GM23338 (cell line): ENCODE results near the gene RAD51B. TPM values are rescaled to one million over a fixed set of nuclear protein-coding genes. Genes with fewer than 3 reads are reported as not detected.

Experiments used
- ATAC-seq: fragments of 200-7000 bp; cut with Tn5 transposase; 3 replicates; pipeline ENCODE4 v1.9.1; 2020
- DNase-seq: peaks from one replicate; pipeline ENCODE4 v3.0.0-alpha.2; 2015; ENCODE audit warnings: low spot score
- H2AFZ ChIP-seq: fragments of 200-600 bp; sonication (generic); 2 replicates; pipeline ENCODE4 v1.8.0; 2016; ENCODE audit warnings: antibody characterized with exemption, mild to moderate bottlenecking, moderate library complexity
- H3F3A ChIP-seq: fragments of 200-600 bp; sonication (generic); replicated peaks from 2 replicates; pipeline ENCODE4 v1.8.0; 2017; ENCODE audit warnings: antibody characterized with exemption, mixed run types, low read depth
- H3K27ac ChIP-seq: fragments of 200-600 bp; sonication (generic); 2 replicates; pipeline ENCODE4 v1.6.1; 2016; ENCODE audit warnings: low read depth
- H3K27me3 ChIP-seq: fragments of 200-600 bp; sonication (generic); 2 replicates; pipeline ENCODE4 v1.8.0; 2016; ENCODE audit warnings: mild to moderate bottlenecking, mixed run types, moderate library complexity; ENCODE audit not compliant: insufficient read depth
- H3K36me3 ChIP-seq: fragments of 200-600 bp; sonication (generic); 2 replicates; pipeline ENCODE4 v1.8.0; 2016; ENCODE audit warnings: mild to moderate bottlenecking; ENCODE audit not compliant: insufficient read depth
- H3K4me1 ChIP-seq: fragments of 200-600 bp; sonication (generic); 2 replicates; pipeline ENCODE4 v1.8.0; 2016; ENCODE audit warnings: mild to moderate bottlenecking, moderate library complexity; ENCODE audit not compliant: insufficient read depth
- H3K4me2 ChIP-seq: fragments of 200-600 bp; sonication (generic); 2 replicates; pipeline ENCODE4 v1.7.1; 2017; ENCODE audit warnings: mixed run types
- H3K4me3 ChIP-seq: fragments of 200-600 bp; sonication (generic); 2 replicates; pipeline ENCODE4 v1.6.1; 2016; ENCODE audit warnings: mixed run types
- H3K79me2 ChIP-seq: fragments of 200-600 bp; sonication (generic); replicated peaks from 2 replicates; pipeline ENCODE4 v1.8.0; 2017; ENCODE audit warnings: mild to moderate bottlenecking; ENCODE audit not compliant: insufficient read depth
- H3K9me2 ChIP-seq: fragments of 200-600 bp; sonication (generic); 2 replicates; pipeline ENCODE4 v1.8.0; 2017; ENCODE audit not compliant: insufficient read depth
- H4K20me1 ChIP-seq: fragments of 200-600 bp; sonication (generic); replicated peaks from 2 replicates; pipeline ENCODE4 v1.8.0; 2017; ENCODE audit warnings: mild to moderate bottlenecking; ENCODE audit not compliant: insufficient read depth
- H3K27ac Mint-ChIP-seq: 2 replicates; pipeline ENCODE4 v1.8.0; 2020; ENCODE audit warnings: inconsistent platforms, mild to moderate bottlenecking, moderate library complexity, mixed read lengths
- H3K27me3 Mint-ChIP-seq: 3 replicates; pipeline ENCODE4 v1.8.0; 2022; ENCODE audit warnings: low read depth, mild to moderate bottlenecking, moderate library complexity, mixed read lengths, inconsistent platforms; ENCODE audit not compliant: insufficient read depth, poor library complexity
- H3K36me3 Mint-ChIP-seq: 3 replicates; pipeline ENCODE4 v1.8.0; 2021; ENCODE audit warnings: low read depth, mild to moderate bottlenecking, inconsistent platforms, moderate library complexity, mixed read lengths
- H3K4me1 Mint-ChIP-seq: 3 replicates; pipeline ENCODE4 v1.8.0; 2020; ENCODE audit warnings: mild to moderate bottlenecking, inconsistent platforms, mixed read lengths
- H3K4me3 Mint-ChIP-seq: 3 replicates; pipeline ENCODE4 v1.8.0; 2021; ENCODE audit warnings: moderate library complexity, mild to moderate bottlenecking, inconsistent platforms, mixed read lengths
- H3K9me3 Mint-ChIP-seq: 3 replicates; pipeline ENCODE4 v1.8.0; 2020; ENCODE audit warnings: moderate library complexity, mild to moderate bottlenecking, inconsistent platforms, mixed read lengths
- CREB1 ChIP-seq: fragments of 250-450 bp; sonication (Bioruptor Pico); IDR thresholded peaks from 2 replicates; pipeline ENCODE4 v1.5.0; 2020; ENCODE audit warnings: low read depth, mild to moderate bottlenecking, moderate library complexity
- CTCF ChIP-seq, 2 experiments: fragments of 200-600 bp in 1 of 2; sonication (generic) in 1 of 2; conservative IDR thresholded peaks; 2 replicates each; pipeline versions ENCODE4 v1.5.1 to v1.6.1; 2016 to 2017; ENCODE audit warnings: antibody characterized with exemption in 2 of 2, low read depth in 2 of 2, mild to moderate bottlenecking in 2 of 2, moderate library complexity in 1 of 2
- EZH2 ChIP-seq: fragments of 200-600 bp; sonication (generic); IDR thresholded peaks from one replicate; pipeline ENCODE4 v1.8.0; 2017; ENCODE audit warnings: antibody characterized with exemption, mild to moderate bottlenecking, low read depth; ENCODE audit not compliant: unreplicated experiment
- EZH2phosphoT487 ChIP-seq: fragments of 200-600 bp; sonication (generic); IDR thresholded peaks from one replicate; pipeline ENCODE4 v1.8.1; 2018; ENCODE audit warnings: antibody characterized with exemption; ENCODE audit not compliant: unreplicated experiment
- JUNB ChIP-seq: IDR thresholded peaks from one replicate; pipeline ENCODE4 v1.6.1; 2016; ENCODE audit warnings: antibody characterized with exemption; ENCODE audit not compliant: unreplicated experiment
- ZNF114 ChIP-seq: fragments of 250-450 bp; sonication (Bioruptor Pico); IDR thresholded peaks from 2 replicates; pipeline ENCODE4 v1.5.0; 2020; ENCODE audit warnings: mild to moderate bottlenecking, moderate library complexity
- ZNF331 ChIP-seq: fragments of 250-450 bp; sonication (Bioruptor Pico); IDR thresholded peaks from 2 replicates; pipeline ENCODE4 v1.5.0; 2020; ENCODE audit warnings: low read depth, mild to moderate bottlenecking, moderate library complexity
- polyA plus RNA-seq: library from polyadenylated mRNA; unstranded; fragments of >200 nt; fragmentation: Nextera tagmentation; extraction: Ambion mirVana; gene quantifications from 2 replicates; pipeline ENCODE4 v1.2.1, GENCODE V29; 2016
- total RNA-seq: library from RNA; depleted of rRNA; stranded (reverse); fragments of >200 nt; shearing (Covaris generic); gene quantifications from 2 replicates; pipeline ENCODE4 v1.2.3, GENCODE V29; 2014
- TF ChIP-seq, protein P1 (sequence below): IDR thresholded peaks from 2 replicates; pipeline ENCODE4 v1.6.1; 2016; ENCODE audit warnings: antibody characterized with exemption
- TF ChIP-seq, protein P2 (sequence below): IDR thresholded peaks from one replicate; pipeline ENCODE4 v1.6.1; 2018; ENCODE audit warnings: antibody characterized with exemption; ENCODE audit not compliant: unreplicated experiment

RAD51B gene
- total and polyA plus RNA-seq, 2 experiments from 2014 or later, result 15.7 to 29.1 TPM

GRCh38 chr14:68752271-68753006, 932.9 kb downstream of the RAD51B start:
- Mint-ChIP-seq H3K27ac (no peak overlapping the region), H3K4me1 (no peaks in the 10 kb centered on the region; the same call in 2 of the 3 replicates), H3K36me3 (no peaks in the 10 kb centered on the region; the same call in 2 of the 3 replicates), H3K4me3 (no peak overlapping the region), H3K27me3 (no peaks in the 10 kb centered on the region), H3K9me3 (no peaks in the 10 kb centered on the region)
- Histone ChIP-seq H3K27me3 (no peaks in the 10 kb centered on the region), H3K9me2 (no peaks in the 10 kb centered on the region), H3K4me1 (no peaks in the 10 kb centered on the region), H4K20me1 (no peaks in the 10 kb centered on the region), H2AFZ (peak overlapping the region; percentile 66; the same call in 1 of the 2 replicates), H3F3A (no peaks in the 10 kb centered on the region), H3K4me3 (no peak overlapping the region), H3K27ac (no peak overlapping the region), H3K36me3 (no peaks in the 10 kb centered on the region), H3K79me2 (no peaks in the 10 kb centered on the region), H3K4me2 (no peak overlapping the region)
- no peak for DNase-seq
- TF ChIP-seq ZNF114 (CRISPR knock-in tag) (no peak), JUNB (no peak), EZH2 (no peak), CTCF (conservative IDR thresholded peaks at IDR 0.05; ENCODE audit: low read depth in 2 of 2) (no peak), EZH2phosphoT487 (no peak), ZNF331 (CRISPR knock-in tag) (no peak), CREB1 (CRISPR knock-in tag) (no peak)
- TF ChIP-seq, protein P1, sequence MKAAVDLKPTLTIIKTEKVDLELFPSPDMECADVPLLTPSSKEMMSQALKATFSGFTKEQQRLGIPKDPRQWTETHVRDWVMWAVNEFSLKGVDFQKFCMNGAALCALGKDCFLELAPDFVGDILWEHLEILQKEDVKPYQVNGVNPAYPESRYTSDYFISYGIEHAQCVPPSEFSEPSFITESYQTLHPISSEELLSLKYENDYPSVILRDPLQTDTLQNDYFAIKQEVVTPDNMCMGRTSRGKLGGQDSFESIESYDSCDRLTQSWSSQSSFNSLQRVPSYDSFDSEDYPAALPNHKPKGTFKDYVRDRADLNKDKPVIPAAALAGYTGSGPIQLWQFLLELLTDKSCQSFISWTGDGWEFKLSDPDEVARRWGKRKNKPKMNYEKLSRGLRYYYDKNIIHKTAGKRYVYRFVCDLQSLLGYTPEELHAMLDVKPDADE, result no peak
- TF ChIP-seq, protein P2, sequence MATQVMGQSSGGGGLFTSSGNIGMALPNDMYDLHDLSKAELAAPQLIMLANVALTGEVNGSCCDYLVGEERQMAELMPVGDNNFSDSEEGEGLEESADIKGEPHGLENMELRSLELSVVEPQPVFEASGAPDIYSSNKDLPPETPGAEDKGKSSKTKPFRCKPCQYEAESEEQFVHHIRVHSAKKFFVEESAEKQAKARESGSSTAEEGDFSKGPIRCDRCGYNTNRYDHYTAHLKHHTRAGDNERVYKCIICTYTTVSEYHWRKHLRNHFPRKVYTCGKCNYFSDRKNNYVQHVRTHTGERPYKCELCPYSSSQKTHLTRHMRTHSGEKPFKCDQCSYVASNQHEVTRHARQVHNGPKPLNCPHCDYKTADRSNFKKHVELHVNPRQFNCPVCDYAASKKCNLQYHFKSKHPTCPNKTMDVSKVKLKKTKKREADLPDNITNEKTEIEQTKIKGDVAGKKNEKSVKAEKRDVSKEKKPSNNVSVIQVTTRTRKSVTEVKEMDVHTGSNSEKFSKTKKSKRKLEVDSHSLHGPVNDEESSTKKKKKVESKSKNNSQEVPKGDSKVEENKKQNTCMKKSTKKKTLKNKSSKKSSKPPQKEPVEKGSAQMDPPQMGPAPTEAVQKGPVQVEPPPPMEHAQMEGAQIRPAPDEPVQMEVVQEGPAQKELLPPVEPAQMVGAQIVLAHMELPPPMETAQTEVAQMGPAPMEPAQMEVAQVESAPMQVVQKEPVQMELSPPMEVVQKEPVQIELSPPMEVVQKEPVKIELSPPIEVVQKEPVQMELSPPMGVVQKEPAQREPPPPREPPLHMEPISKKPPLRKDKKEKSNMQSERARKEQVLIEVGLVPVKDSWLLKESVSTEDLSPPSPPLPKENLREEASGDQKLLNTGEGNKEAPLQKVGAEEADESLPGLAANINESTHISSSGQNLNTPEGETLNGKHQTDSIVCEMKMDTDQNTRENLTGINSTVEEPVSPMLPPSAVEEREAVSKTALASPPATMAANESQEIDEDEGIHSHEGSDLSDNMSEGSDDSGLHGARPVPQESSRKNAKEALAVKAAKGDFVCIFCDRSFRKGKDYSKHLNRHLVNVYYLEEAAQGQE, result no peak
- ATAC-seq, result no peak
